ENCODE measurements around the gene GAPVD1.

Gene GAPVD1

DNA sequence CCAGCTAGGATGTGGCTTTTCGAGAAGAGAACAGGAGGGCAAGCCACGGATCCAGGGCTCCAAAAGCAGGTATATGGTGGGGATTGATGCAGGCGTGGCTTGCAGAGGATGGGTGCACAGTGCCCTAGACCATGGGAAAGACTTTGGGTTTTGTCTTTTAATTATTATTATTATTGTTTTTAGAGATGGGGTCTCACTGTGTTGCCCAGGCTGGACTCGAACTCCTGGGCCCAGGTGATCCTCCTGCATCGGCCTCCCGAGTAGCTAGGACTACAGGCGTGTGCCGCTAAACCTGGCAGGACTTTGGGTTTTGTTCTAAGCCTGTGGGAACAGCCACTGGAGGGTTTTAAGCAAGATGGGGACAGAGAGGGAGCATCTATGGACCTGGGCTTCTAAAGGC is 152.0 kb downstream of the GAPVD1 start:
- no peak overlapping the region for H3K27ac ChIP-seq (replicated peaks)
- TF ChIP-seq, protein P1, sequence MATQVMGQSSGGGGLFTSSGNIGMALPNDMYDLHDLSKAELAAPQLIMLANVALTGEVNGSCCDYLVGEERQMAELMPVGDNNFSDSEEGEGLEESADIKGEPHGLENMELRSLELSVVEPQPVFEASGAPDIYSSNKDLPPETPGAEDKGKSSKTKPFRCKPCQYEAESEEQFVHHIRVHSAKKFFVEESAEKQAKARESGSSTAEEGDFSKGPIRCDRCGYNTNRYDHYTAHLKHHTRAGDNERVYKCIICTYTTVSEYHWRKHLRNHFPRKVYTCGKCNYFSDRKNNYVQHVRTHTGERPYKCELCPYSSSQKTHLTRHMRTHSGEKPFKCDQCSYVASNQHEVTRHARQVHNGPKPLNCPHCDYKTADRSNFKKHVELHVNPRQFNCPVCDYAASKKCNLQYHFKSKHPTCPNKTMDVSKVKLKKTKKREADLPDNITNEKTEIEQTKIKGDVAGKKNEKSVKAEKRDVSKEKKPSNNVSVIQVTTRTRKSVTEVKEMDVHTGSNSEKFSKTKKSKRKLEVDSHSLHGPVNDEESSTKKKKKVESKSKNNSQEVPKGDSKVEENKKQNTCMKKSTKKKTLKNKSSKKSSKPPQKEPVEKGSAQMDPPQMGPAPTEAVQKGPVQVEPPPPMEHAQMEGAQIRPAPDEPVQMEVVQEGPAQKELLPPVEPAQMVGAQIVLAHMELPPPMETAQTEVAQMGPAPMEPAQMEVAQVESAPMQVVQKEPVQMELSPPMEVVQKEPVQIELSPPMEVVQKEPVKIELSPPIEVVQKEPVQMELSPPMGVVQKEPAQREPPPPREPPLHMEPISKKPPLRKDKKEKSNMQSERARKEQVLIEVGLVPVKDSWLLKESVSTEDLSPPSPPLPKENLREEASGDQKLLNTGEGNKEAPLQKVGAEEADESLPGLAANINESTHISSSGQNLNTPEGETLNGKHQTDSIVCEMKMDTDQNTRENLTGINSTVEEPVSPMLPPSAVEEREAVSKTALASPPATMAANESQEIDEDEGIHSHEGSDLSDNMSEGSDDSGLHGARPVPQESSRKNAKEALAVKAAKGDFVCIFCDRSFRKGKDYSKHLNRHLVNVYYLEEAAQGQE (IDR thresholded peaks at IDR 0.05; ENCODE audit: insufficient replicate concordance, low read depth), result no peak
- TF ChIP-seq SPI1 (IDR thresholded peaks at IDR 0.05; ENCODE audit: borderline replicate concordance, low read depth) (no peak), GABPA (IDR thresholded peaks at IDR 0.05; ENCODE audit: low read depth) (no peak), CTCF (IDR thresholded peaks at IDR 0.05; ENCODE audit: insufficient read depth, low read length) (no peak), POLR2AphosphoS5 (IDR thresholded peaks at IDR 0.05; ENCODE audit: low read depth) (no peak)
- peaks cover 4% of the 10 kb centered on the region for H3K27me3 ChIP-seq (ENCODE audit: insufficient read depth, poor library complexity, severe bottlenecking)
- H3K4me3 ChIP-seq (replicated peaks; ENCODE audit: insufficient read depth, low read length), result no peak overlapping the region
- no peak for DNase-seq (ENCODE audit: low read depth in 1 of 2, low spot score in 1 of 2)

DNA sequence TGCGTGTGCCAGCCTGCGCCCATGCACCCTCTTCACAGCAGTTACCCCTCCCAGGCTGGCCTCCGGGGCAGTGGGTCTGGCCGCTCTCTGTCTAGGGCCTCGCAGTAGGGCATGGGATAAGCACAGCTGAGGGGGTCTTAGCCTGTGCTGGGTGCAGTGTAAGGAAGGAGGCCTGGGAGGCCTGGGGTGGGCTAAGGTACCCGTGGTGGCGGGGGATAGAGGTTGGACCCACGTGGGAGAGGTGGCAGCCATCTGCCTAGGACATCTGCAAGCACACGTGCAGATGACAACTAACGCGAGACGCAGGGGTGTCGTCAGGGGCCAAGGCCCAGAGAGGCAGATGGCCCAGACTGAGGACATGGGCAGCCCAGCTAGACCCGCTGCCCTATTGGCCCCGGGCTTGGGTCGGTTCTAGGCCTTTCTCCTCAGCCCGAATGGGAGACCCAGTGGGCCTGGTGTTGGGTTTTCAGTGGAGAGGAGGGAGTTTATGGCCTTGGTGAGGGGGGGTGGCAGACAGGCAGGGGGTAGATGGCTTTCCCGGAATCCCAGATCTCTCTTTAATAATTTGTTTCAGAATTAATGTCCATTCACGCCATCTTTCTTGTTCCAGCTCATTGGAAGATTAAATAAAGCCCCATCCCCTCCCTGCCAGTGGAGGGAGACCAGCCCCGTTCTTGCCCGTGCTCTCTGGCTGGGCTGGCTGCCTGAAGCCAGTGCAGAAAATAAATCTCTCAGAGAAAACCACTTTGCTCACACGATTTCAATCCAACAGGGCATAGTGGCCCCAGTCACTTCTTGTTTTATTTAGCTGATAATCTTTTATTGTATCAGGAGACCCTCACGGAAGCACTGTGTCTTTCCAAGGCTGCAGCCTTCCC is 154.2 kb downstream of the GAPVD1 start:
- DNase-seq (ENCODE audit: low read depth in 1 of 2, low spot score in 1 of 2), result no peak
- TF ChIP-seq SPI1 (IDR thresholded peaks at IDR 0.05; ENCODE audit: borderline replicate concordance, low read depth) (no peak), CTCF (IDR thresholded peaks at IDR 0.05; ENCODE audit: insufficient read depth, low read length) (no peak), GABPA (IDR thresholded peaks at IDR 0.05; ENCODE audit: low read depth) (no peak), POLR2AphosphoS5 (IDR thresholded peaks at IDR 0.05; ENCODE audit: low read depth) (no peak)
- TF ChIP-seq, protein P1 (IDR thresholded peaks at IDR 0.05; ENCODE audit: insufficient replicate concordance, low read depth), result no peak
- Histone ChIP-seq H3K27ac (replicated peaks) (no peak overlapping the region), H3K4me3 (replicated peaks; ENCODE audit: insufficient read depth, low read length) (no peak overlapping the region), H3K27me3 (ENCODE audit: insufficient read depth, poor library complexity, severe bottlenecking) (no peaks in the 10 kb centered on the region)

DNA sequence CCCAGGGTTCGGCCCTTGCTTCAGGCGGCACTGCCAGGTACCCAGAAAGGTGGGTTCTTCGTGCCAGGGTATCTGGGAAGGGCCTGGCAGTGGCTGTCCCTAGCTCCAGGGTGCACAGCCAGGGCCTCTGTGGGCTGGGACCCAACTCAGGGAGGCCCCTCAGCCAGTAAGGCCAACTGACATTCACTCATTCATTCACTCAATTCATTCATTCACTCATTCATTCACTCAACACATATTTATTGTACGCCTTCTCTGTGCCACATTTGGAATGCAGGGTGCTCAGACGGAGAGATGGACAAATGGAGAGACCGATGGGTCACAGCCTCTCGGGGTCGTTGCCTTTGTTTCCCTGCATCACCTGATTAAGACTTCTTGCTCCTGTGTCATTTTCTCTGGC is 154.9 kb downstream of the GAPVD1 start:
- Histone ChIP-seq H3K27ac (replicated peaks) (no peak overlapping the region), H3K4me3 (replicated peaks; ENCODE audit: insufficient read depth, low read length) (no peak overlapping the region), H3K27me3 (ENCODE audit: insufficient read depth, poor library complexity, severe bottlenecking) (no peaks in the 10 kb centered on the region)
- DNase-seq (ENCODE audit: low read depth in 1 of 2, low spot score in 1 of 2), result no peak
- TF ChIP-seq POLR2AphosphoS5 (IDR thresholded peaks at IDR 0.05; ENCODE audit: low read depth) (no peak), CTCF (IDR thresholded peaks at IDR 0.05; ENCODE audit: insufficient read depth, low read length) (no peak), SPI1 (IDR thresholded peaks at IDR 0.05; ENCODE audit: borderline replicate concordance, low read depth) (no peak), GABPA (IDR thresholded peaks at IDR 0.05; ENCODE audit: low read depth) (no peak)
- TF ChIP-seq, protein P1 (IDR thresholded peaks at IDR 0.05; ENCODE audit: insufficient replicate concordance, low read depth), result no peak
